BJ (cell line): ENCODE data around the gene KMT2C. TPM values are rescaled to one million over a fixed set of nuclear protein-coding genes. Genes with fewer than 3 reads are reported as not detected.

Experiments used
- CTCF ChIA-PET: fragments of 350-600 bp; formaldehyde crosslinking; extraction: SDS; loops from one replicate; lab custom pipeline; 2021; ENCODE audit warnings: antibody characterized with exemption, inconsistent platforms; lab: Yijun Ruan, JAX
- POLR2A ChIA-PET: fragments of 300-600 bp; sonication (Branson Sonifier 250); formaldehyde crosslinking; extraction: SDS; loops from one replicate; lab custom pipeline; 2021; ENCODE audit warnings: antibody characterized with exemption; lab: Charles Lee
- DNase-seq: peaks from one replicate; pipeline ENCODE4 v3.0.0-alpha.2; 2011; ENCODE audit warnings: low read depth
- H3K27me3 ChIP-seq: 2 replicates; pipeline ENCODE4 v1.6.0; 2011; ENCODE audit warnings: low read length; ENCODE audit not compliant: control insufficient read depth, insufficient read depth
- H3K36me3 ChIP-seq: 2 replicates; pipeline ENCODE4 v1.5.1; 2011; ENCODE audit warnings: low read length; ENCODE audit not compliant: control insufficient read depth, insufficient read depth
- H3K4me3 ChIP-seq: 2 replicates; pipeline ENCODE4 v1.5.1; 2011; ENCODE audit warnings: low read depth, mild to moderate bottlenecking, control low read depth, low read length
- polyA plus RNA-seq: library from polyadenylated mRNA; depleted of rRNA; stranded (reverse); fragments of >200 nt; gene quantifications from 2 replicates; pipeline ENCODE4 v1.2.3, GENCODE V29; 2011
- TF ChIP-seq, protein P1 (sequence below): IDR thresholded peaks from 2 replicates; pipeline ENCODE4 v1.5.1; 2011; ENCODE audit warnings: low read depth, mild to moderate bottlenecking, control low read depth, inconsistent platforms, low read length, moderate library complexity; ENCODE audit not compliant: insufficient read depth

KMT2C gene
- polyA plus RNA-seq, 1 experiment: 6.9 TPM

GRCh38 chr7:152137476-152138025 is 298.3 kb downstream of the KMT2C start:
- ChIA-PET POLR2A (no interaction called here), CTCF (interaction anchor here (1.5 kb wide), 1 partner anchor 8 kb away, joined by 7 read pairs; no protein-coding TSS in a partner anchor)
- no peak for DNase-seq
- TF ChIP-seq, protein P1, sequence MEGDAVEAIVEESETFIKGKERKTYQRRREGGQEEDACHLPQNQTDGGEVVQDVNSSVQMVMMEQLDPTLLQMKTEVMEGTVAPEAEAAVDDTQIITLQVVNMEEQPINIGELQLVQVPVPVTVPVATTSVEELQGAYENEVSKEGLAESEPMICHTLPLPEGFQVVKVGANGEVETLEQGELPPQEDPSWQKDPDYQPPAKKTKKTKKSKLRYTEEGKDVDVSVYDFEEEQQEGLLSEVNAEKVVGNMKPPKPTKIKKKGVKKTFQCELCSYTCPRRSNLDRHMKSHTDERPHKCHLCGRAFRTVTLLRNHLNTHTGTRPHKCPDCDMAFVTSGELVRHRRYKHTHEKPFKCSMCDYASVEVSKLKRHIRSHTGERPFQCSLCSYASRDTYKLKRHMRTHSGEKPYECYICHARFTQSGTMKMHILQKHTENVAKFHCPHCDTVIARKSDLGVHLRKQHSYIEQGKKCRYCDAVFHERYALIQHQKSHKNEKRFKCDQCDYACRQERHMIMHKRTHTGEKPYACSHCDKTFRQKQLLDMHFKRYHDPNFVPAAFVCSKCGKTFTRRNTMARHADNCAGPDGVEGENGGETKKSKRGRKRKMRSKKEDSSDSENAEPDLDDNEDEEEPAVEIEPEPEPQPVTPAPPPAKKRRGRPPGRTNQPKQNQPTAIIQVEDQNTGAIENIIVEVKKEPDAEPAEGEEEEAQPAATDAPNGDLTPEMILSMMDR: no peak
- Histone ChIP-seq H3K4me3 (no peak overlapping the region), H3K36me3 (peaks cover 21% of the 10 kb centered on the region), H3K27me3 (no peaks in the 10 kb centered on the region)

DNA sequence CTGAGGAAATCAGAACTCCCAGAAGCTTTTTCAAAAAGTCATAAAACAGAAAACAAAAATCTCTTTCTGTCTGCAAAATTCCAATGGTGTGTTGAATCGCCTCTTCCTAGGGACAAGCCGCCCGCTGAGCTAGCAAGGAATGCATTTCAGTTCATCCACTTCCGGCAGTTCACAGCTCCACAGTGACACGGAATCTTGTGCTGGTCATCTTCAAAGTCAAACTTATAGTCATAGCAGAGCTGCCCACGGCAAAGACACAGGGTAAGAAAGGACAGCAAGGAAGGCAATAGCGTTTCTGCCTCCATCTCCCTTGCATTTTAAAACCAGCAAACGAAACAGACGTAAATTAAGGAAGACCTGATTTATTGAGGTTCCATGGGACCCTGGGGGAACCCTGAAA is 299.1 kb downstream of the KMT2C start:
- Histone ChIP-seq H3K36me3 (peaks cover 21% of the 10 kb centered on the region), H3K4me3 (no peak overlapping the region), H3K27me3 (no peaks in the 10 kb centered on the region)
- TF ChIP-seq, protein P1: no peak
- peak; percentile 9 for DNase-seq
- POLR2A ChIA-PET: no interaction called here
- CTCF ChIA-PET: interaction anchor here (1.3 to 1.5 kb wide), 2 partner anchors 9 to 10 kb away, joined by 3 to 7 read pairs; no protein-coding TSS in a partner anchor

GRCh38 chr7:152133804-152134203 is 302.0 kb downstream of the KMT2C start:
- peaks cover 26% of the 10 kb centered on the region for H3K36me3 ChIP-seq
- H3K4me3 ChIP-seq: no peak overlapping the region
- DNase-seq: no peak
- POLR2A ChIA-PET: no interaction called here
- TF ChIP-seq, protein P1: no peak
- CTCF ChIA-PET: interaction anchor here (0.8 kb wide), 1 partner anchor 10 kb away, joined by 3 read pairs; no protein-coding TSS in a partner anchor
- no peaks in the 10 kb centered on the region for H3K27me3 ChIP-seq

- CTCF ChIA-PET: interaction anchor here (1.2 to 1.9 kb wide), 3 partner anchors 9 to 15 kb away, joined by 4 to 9 read pairs (median 5); no protein-coding TSS in a partner anchor
- no peak for DNase-seq
Observed at GRCh38 chr7:152132812-152133211, 303.0 kb downstream of the KMT2C start.

DNA sequence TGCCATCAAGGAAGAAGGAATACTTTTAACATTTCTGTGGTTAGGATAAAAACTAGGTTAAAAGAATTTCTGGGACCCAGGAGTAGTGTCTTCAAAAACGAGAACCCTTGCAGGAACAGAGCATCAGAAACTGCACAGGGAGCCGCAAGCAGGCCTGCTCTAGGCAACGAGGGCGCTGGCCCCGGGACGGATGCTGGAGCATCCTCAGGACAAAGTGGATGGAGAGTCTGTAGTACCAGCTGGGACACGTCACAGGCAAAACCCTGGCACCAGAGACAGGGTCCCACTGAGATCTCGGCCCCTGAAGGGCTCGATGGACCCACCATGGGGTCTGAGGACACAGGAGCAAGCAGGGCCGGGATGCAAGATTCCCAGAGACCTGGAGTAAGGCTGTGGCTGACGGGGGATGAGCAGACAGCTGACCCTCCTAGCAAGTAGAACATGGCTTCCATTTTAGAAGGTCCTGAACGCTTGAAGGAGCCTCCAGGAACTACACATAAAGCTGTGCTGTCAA is 303.8 kb downstream of the KMT2C start:
- POLR2A ChIA-PET: no interaction called here
- TF ChIP-seq, protein P1: no peak
- no peaks in the 10 kb centered on the region for H3K27me3 ChIP-seq
- no peak for DNase-seq
- CTCF ChIA-PET: interaction anchor here (1.2 to 1.9 kb wide), 3 partner anchors 9 to 14 kb away, joined by 4 to 9 read pairs (median 5); no protein-coding TSS in a partner anchor
- no peak overlapping the region for H3K4me3 ChIP-seq
- peaks cover 24% of the 10 kb centered on the region for H3K36me3 ChIP-seq

More at GRCh38 chr7:152132812-152133211, 303.0 kb downstream of the KMT2C start:
- POLR2A ChIA-PET: no interaction called here
- H3K27me3 ChIP-seq: no peaks in the 10 kb centered on the region
- TF ChIP-seq, protein P1: no peak
- H3K4me3 ChIP-seq: no peak overlapping the region
- peaks cover 24% of the 10 kb centered on the region for H3K36me3 ChIP-seq
